ENCODE measurements around the gene ZNF276.
A peak's percentile ranks its signal among the peaks of the same experiment; 100 is the strongest.
"Not testable (repeated sequence)": the region's sequence is repeated elsewhere in the genome, so short reads cannot be mapped to it uniquely, and the experiment has no call there.

The ZNF276 gene

GRCh38 chr16:89695875-89696669, 25.3 kb upstream of the ZNF276 start:
- no peak for DNase-seq (ENCODE audit: low read depth, low spot score)

GRCh38 chr16:89696670-89697128, 24.6 kb upstream of the ZNF276 start:
- DNase-seq (ENCODE audit: low read depth, low spot score): no peak

- no peak for DNase-seq (ENCODE audit: low read depth, low spot score)
Measured at GRCh38 chr16:89697161-89697615, 24.1 kb upstream of the ZNF276 start.

GRCh38 chr16:89697616-89698331, 23.6 kb upstream of the ZNF276 start:
- DNase-seq (ENCODE audit: low read depth, low spot score): no peak

GRCh38 chr16:89698717-89699116, 22.6 kb upstream of the ZNF276 start:
- not testable (repeated sequence) for DNase-seq (ENCODE audit: low read depth, low spot score)

GRCh38 chr16:89699629-89700099, 21.7 kb upstream of the ZNF276 start:
- not testable (repeated sequence) for DNase-seq (ENCODE audit: low read depth, low spot score)

- peak; percentile 91 for DNase-seq (ENCODE audit: low read depth, low spot score)
Measured at GRCh38 chr16:89700100-89700648, 21.2 kb upstream of the ZNF276 start.

GRCh38 chr16:89700649-89701424, 20.5 kb upstream of the ZNF276 start:
- no peak for DNase-seq (ENCODE audit: low read depth, low spot score)

- DNase-seq (ENCODE audit: low read depth, low spot score): peak; percentile 97
Measured at GRCh38 chr16:89701425-89702406, 19.6 kb upstream of the ZNF276 start, which contains the start of gene SPATA2L. TSS of gene SPATA2L (minus strand) at chr16:89701705. CDS start at chr16:89701232, 473 bp downstream.

GRCh38 chr16:89704281-89704680, 17.1 kb upstream of the ZNF276 start:
- DNase-seq (ENCODE audit: low read depth, low spot score): no peak

GRCh38 chr16:89705006-89705405, 16.3 kb upstream of the ZNF276 start:
- DNase-seq (ENCODE audit: low read depth, low spot score): no peak

- DNase-seq (ENCODE audit: low read depth, low spot score): no peak
Measured at GRCh38 chr16:89706518-89707260, 14.6 kb upstream of the ZNF276 start.

GRCh38 chr16:89707695-89708094, 13.6 kb upstream of the ZNF276 start:
- DNase-seq (ENCODE audit: low read depth, low spot score): no peak

GRCh38 chr16:89708481-89708931, 12.8 kb upstream of the ZNF276 start:
- DNase-seq (ENCODE audit: low read depth, low spot score): no peak

- no peak for DNase-seq (ENCODE audit: low read depth, low spot score)
Measured at GRCh38 chr16:89709166-89709565, 12.2 kb upstream of the ZNF276 start.

- no peak for DNase-seq (ENCODE audit: low read depth, low spot score)
Measured at GRCh38 chr16:89709716-89710432, 11.5 kb upstream of the ZNF276 start.

GRCh38 chr16:89710709-89711564, 10.4 kb upstream of the ZNF276 start:
- no peak for DNase-seq (ENCODE audit: low read depth, low spot score)
